Kidney (tissue), 14 donors: Measurements from ENCODE around the gene EPM2AIP1. TPM values are rescaled to one million over a fixed set of nuclear protein-coding genes. Genes with fewer than 3 reads are reported as not detected.

Experiments
- DNase-seq, 5 donors: peaks; one replicate each; pipeline ENCODE4 v3.0.0-alpha.2; 2013 to 2020
- FAIRE-seq: peaks from 2 replicates; lab custom pipeline; 2012; peaks lifted over from hg19 to GRCh38; lab: Jason Lieb, UNC
- H3K27ac ChIP-seq, 2 donors: one replicate each; pipeline ENCODE4 v1.7.0; 2013; ENCODE audit warnings: low read depth in 2 of 2, low read length in 2 of 2, inconsistent platforms in 1 of 2
- H3K27me3 ChIP-seq: one replicate; pipeline ENCODE4 v1.7.1; 2013; ENCODE audit warnings: low read length, inconsistent platforms; ENCODE audit not compliant: control insufficient read depth, insufficient read depth
- H3K36me3 ChIP-seq, 3 donors: one replicate each; pipeline versions ENCODE4 v1.7.0 to v1.7.1; 2013; ENCODE audit warnings: low read length in 3 of 3, control low read depth in 1 of 3, inconsistent platforms in 1 of 3; ENCODE audit not compliant: insufficient read depth in 3 of 3, control insufficient read depth in 2 of 3
- H3K4me1 ChIP-seq, 3 donors: one replicate each; pipeline versions ENCODE4 v1.7.0 to v1.7.1; 2013; ENCODE audit warnings: low read length in 3 of 3, inconsistent platforms in 1 of 3, low read depth in 1 of 3; ENCODE audit not compliant: control insufficient read depth in 2 of 3, insufficient read depth in 2 of 3
- H3K4me3 ChIP-seq, 3 donors: one replicate each; pipeline versions ENCODE4 v1.7.0 to v1.8.1; 2013; ENCODE audit warnings: low read length in 3 of 3, control low read depth in 1 of 3, inconsistent platforms in 1 of 3
- H3K9ac ChIP-seq, 3 donors: one replicate each; pipeline versions ENCODE4 v1.7.0 to v1.7.1; 2013; ENCODE audit warnings: low read length in 3 of 3, control low read depth in 1 of 3, inconsistent platforms in 1 of 3
- H3K9me3 ChIP-seq, 3 donors: one replicate each; pipeline versions ENCODE4 v1.7.0 to v1.7.1; 2013; ENCODE audit warnings: low read length in 3 of 3, control low read depth in 1 of 3, inconsistent platforms in 1 of 3; ENCODE audit not compliant: control insufficient read depth in 2 of 3, insufficient read depth in 1 of 3
- CTCF ChIP-seq: IDR thresholded peaks from 3 replicates; pipeline ENCODE4 v1.5.1; 2012; ENCODE audit warnings: mild to moderate bottlenecking, moderate library complexity, borderline replicate concordance; ENCODE audit not compliant: insufficient read depth; ENCODE audit errors: extremely low read depth
- intact Hi-C: fragments of 100-400 bp; cut with DNase I; formaldehyde crosslinking; loops from one replicate; pipeline ENCODE4 v1.11.1; 2022
- polyA plus RNA-seq: library from polyadenylated mRNA; stranded (reverse); fragments of 350-450 nt; fragmentation: Illumina TruSeq; extraction: RNeasy Lipid Tissue Mini Kit (QIAGEN cat#74804); gene quantifications from one replicate; pipeline ENCODE4 v1.2.3, GENCODE V29; 2014; ENCODE audit warnings: low read depth, low replicate concordance; ENCODE audit not compliant: insufficient read depth
- total RNA-seq: library from RNA; stranded (reverse); fragmentation: NEBNext Ultra II Directional; extraction: Animal tissue kit (Norgen Biotek cat#: 25700); gene quantifications from one replicate; pipeline ENCODE4 v1.2.1, GENCODE V29; 2021
- donor health status: control.
- donor health status: control.
- donor health status: control.
- donor health status: control.
- donor health status: control.
- donor health status: DM: yes; HTN: yes; CAD: no.
- donor health status: Normal renal cell carcinoma (clear cell type).

EPM2AIP1 gene
- total and polyA plus RNA-seq, 2 donors from 2014 or later: 7.4 to 26.5 TPM

GRCh38 chr3:37040231-37040630, 47.3 kb upstream of the EPM2AIP1 start:
- Histone ChIP-seq H3K9me3 (peaks cover 2 to 10% (median 2%) of the 10 kb centered on the region in 3 donors), H3K4me3 (no peak overlapping the region), H3K36me3 (peaks cover 14 to 19% (median 18%) of the 10 kb centered on the region in 3 donors), H3K4me1 (no peaks in the 10 kb centered on the region), H3K9ac (no peak overlapping the region), H3K27ac (no peak overlapping the region), H3K27me3 (no peaks in the 10 kb centered on the region)
- no peak for TF ChIP-seq CTCF
- DNase-seq (no peak), FAIRE-seq (no peak)
- intact Hi-C loops: no loop called here

- no peak for DNase-seq
- no peak overlapping the region for H3K27ac ChIP-seq
- no peaks in the 10 kb centered on the region for H3K4me1 ChIP-seq
- TF ChIP-seq CTCF: no peak
- no peak overlapping the region for H3K4me3 ChIP-seq
- H3K9ac ChIP-seq: no peak overlapping the region
- H3K36me3 ChIP-seq: peaks cover 14 to 19% (median 16%) of the 10 kb centered on the region in 3 donors
- H3K27me3 ChIP-seq: no peaks in the 10 kb centered on the region
- intact Hi-C loops: no loop called here
- peaks cover 2 to 10% (median 2%) of the 10 kb centered on the region in 3 donors for H3K9me3 ChIP-seq
- no peak for FAIRE-seq
Observed at GRCh38 chr3:37039161-37039846, 46.4 kb upstream of the EPM2AIP1 start.

GRCh38 chr3:37037352-37037751, 44.4 kb upstream of the EPM2AIP1 start:
- DNase-seq: no peak
- H3K9me3 ChIP-seq: peaks cover 2 to 10% (median 2%) of the 10 kb centered on the region in 3 donors

More at GRCh38 chr3:37037352-37037751, 44.4 kb upstream of the EPM2AIP1 start:
- no peaks in the 10 kb centered on the region for H3K4me1 ChIP-seq
- H3K36me3 ChIP-seq: peaks cover 14 to 19% (median 19%) of the 10 kb centered on the region in 3 donors
- no peak for FAIRE-seq
- no peak for TF ChIP-seq CTCF
- no peak overlapping the region for H3K27ac ChIP-seq
- H3K4me3 ChIP-seq: no peak overlapping the region
- no peaks in the 10 kb centered on the region for H3K27me3 ChIP-seq
- H3K9ac ChIP-seq: no peak overlapping the region
- intact Hi-C loops: no loop called here
